ENCODE data around the gene ZBTB7A. TPM values are rescaled to one million over a fixed set of nuclear protein-coding genes. Genes with fewer than 3 reads are reported as not detected.

The ZBTB7A gene
- total RNA-seq, 1 experiment from 2014 or later: 27.9 TPM

- CTCF ChIA-PET: no interaction called here
- Mint-ChIP-seq H3K36me3 (peaks cover 6% of the 10 kb centered on the region), H3K27me3 (ENCODE audit: low read depth) (no peaks in the 10 kb centered on the region), H3K9me3 (no peaks in the 10 kb centered on the region), H3K4me3 (no peak overlapping the region), H3K4me1 (peaks cover 9% of the 10 kb centered on the region), H3K27ac (no peak overlapping the region)
- POLR2A ChIA-PET: no interaction called here
- ATAC-seq: no peak
- TF ChIP-seq JAZF1 (CRISPR knock-in tag; IDR thresholded peaks at IDR 0.05): no peak
- TF ChIP-seq ARID4B (CRISPR knock-in tag; IDR thresholded peaks at IDR 0.05; ENCODE audit: borderline replicate concordance): no peak
- TF ChIP-seq E2F5 (CRISPR knock-in tag; IDR thresholded peaks at IDR 0.05): no peak
- TF ChIP-seq CBFB (CRISPR knock-in tag; IDR thresholded peaks at IDR 0.05; ENCODE audit: low read depth): no peak
- no peak for TF ChIP-seq ZNF138 (CRISPR knock-in tag; conservative IDR thresholded peaks at IDR 0.05)
- TF ChIP-seq PREB (CRISPR knock-in tag; IDR thresholded peaks at IDR 0.05; ENCODE audit: borderline replicate concordance): no peak
- no peak for TF ChIP-seq EMX1 (CRISPR knock-in tag; IDR thresholded peaks at IDR 0.05)
- no peak for DNase-seq (ENCODE audit: low spot score)
Measured at GRCh38 chr19:4013886-4014540, 52.7 kb downstream of the ZBTB7A start.

- no peak overlapping the region for H3K27ac Mint-ChIP-seq
- H3K4me3 Mint-ChIP-seq: no peak overlapping the region
- no peaks in the 10 kb centered on the region for H3K9me3 Mint-ChIP-seq
- H3K4me1 Mint-ChIP-seq: peaks cover 14% of the 10 kb centered on the region
- no peak for DNase-seq (ENCODE audit: low spot score)
- no peak for ATAC-seq
- peaks cover 6% of the 10 kb centered on the region for H3K36me3 Mint-ChIP-seq
- TF ChIP-seq ETV6 (CRISPR knock-in tag; IDR thresholded peaks at IDR 0.05): no peak
- TF ChIP-seq ESRRA (CRISPR knock-in tag; IDR thresholded peaks at IDR 0.05; ENCODE audit: borderline replicate concordance): no peak
- no peak for TF ChIP-seq ATF1 (CRISPR knock-in tag; IDR thresholded peaks at IDR 0.05)
- TF ChIP-seq MYBL2 (CRISPR knock-in tag; IDR thresholded peaks at IDR 0.05): no peak
- TF ChIP-seq E2F4 (CRISPR knock-in tag; IDR thresholded peaks at IDR 0.05; ENCODE audit: borderline replicate concordance, low read depth): no peak
- TF ChIP-seq ZMAT4 (CRISPR knock-in tag; IDR thresholded peaks at IDR 0.05): no peak
- TF ChIP-seq GTF2I (CRISPR knock-in tag; conservative IDR thresholded peaks at IDR 0.05): no peak
- no peak for TF ChIP-seq KAT7 (CRISPR knock-in tag; IDR thresholded peaks at IDR 0.05; ENCODE audit: borderline replicate concordance)
- no peak for TF ChIP-seq TP53 (CRISPR knock-in tag; IDR thresholded peaks at IDR 0.05)
- no peak for TF ChIP-seq ZNF425 (CRISPR knock-in tag; conservative IDR thresholded peaks at IDR 0.05)
- no peak for TF ChIP-seq NFATC4 (CRISPR knock-in tag; IDR thresholded peaks at IDR 0.05)
- no peak for TF ChIP-seq PREB (CRISPR knock-in tag; IDR thresholded peaks at IDR 0.05; ENCODE audit: borderline replicate concordance)
- no peak for TF ChIP-seq E2F5 (CRISPR knock-in tag; IDR thresholded peaks at IDR 0.05)
- TF ChIP-seq USF2 (CRISPR knock-in tag; IDR thresholded peaks at IDR 0.05): no peak
- TF ChIP-seq GRHL2 (CRISPR knock-in tag; IDR thresholded peaks at IDR 0.05; ENCODE audit: insufficient replicate concordance, severe bottlenecking): no peak
- ChIA-PET CTCF (no interaction called here), POLR2A (no interaction called here)
- no peaks in the 10 kb centered on the region for H3K27me3 Mint-ChIP-seq (ENCODE audit: low read depth)
Measured at GRCh38 chr19:4012975-4013634, 53.6 kb downstream of the ZBTB7A start.
